ENCODE results near the gene ZP1.

ZP1 gene

DNA sequence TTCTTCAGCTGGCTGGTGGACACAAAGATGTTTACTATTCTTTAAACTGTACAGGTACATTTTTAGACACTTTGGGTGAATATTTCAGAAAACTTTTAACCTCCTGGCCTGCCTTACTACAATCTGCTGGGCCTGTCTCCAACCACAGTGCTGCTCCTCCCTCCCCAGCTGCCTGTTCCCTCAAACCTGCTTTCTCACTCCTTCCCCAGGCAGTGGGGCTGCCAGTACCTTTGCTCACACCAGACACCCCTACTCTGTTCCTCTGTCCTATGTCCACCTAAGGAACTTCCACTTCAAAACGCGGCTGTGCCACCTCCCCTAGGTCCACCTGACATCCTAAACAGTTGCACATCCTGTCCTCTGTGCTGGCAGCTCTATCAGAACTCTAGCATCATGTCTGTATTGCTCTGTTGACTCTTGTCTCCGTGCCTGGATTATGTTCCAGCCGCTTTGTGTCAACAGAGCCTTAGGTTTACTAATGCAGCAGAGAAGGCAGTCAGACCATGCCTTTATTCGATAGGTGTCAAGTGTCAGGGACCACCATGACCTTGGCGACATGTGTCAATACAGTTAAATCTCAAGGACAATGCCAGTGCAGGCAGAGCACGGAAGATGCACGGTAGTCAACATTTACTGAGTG lies 13.4 kb downstream of the ZP1 start:
- no peak overlapping the region for H3K4me3 ChIP-seq (ENCODE audit: control insufficient read depth, low read depth, low read length)
- TF ChIP-seq, protein P1, sequence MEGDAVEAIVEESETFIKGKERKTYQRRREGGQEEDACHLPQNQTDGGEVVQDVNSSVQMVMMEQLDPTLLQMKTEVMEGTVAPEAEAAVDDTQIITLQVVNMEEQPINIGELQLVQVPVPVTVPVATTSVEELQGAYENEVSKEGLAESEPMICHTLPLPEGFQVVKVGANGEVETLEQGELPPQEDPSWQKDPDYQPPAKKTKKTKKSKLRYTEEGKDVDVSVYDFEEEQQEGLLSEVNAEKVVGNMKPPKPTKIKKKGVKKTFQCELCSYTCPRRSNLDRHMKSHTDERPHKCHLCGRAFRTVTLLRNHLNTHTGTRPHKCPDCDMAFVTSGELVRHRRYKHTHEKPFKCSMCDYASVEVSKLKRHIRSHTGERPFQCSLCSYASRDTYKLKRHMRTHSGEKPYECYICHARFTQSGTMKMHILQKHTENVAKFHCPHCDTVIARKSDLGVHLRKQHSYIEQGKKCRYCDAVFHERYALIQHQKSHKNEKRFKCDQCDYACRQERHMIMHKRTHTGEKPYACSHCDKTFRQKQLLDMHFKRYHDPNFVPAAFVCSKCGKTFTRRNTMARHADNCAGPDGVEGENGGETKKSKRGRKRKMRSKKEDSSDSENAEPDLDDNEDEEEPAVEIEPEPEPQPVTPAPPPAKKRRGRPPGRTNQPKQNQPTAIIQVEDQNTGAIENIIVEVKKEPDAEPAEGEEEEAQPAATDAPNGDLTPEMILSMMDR (conservative IDR thresholded peaks at IDR 0.05; ENCODE audit: control insufficient read depth, insufficient read depth, low read depth, low read length) = no peak
- DNase-seq (ENCODE audit: low read depth) = no peak

DNA sequence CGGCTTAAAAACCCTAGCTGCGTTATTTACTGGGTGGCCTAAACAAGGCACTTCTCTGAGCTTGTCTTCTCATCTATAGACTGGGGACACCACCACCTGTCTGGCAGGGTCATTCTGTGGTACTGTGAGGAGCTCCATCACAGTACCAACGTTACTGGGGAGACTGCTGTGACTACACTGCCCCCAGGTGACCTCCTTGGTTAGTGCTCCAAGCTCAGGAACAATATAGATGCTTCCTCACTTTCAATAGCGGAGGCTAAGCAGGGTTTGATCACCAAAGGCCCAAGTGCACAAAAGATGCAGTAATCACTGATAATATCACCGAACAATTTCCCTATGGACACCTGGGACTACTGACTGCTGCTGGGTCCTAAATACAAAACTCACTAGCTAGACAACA lies 20.2 kb downstream of the ZP1 start:
- DNase-seq (ENCODE audit: low read depth) = peak; percentile 69
- TF ChIP-seq, protein P1 (conservative IDR thresholded peaks at IDR 0.05; ENCODE audit: control insufficient read depth, insufficient read depth, low read depth, low read length) = peak; percentile 85
- H3K4me3 ChIP-seq (ENCODE audit: control insufficient read depth, low read depth, low read length) = no peak overlapping the region

DNA sequence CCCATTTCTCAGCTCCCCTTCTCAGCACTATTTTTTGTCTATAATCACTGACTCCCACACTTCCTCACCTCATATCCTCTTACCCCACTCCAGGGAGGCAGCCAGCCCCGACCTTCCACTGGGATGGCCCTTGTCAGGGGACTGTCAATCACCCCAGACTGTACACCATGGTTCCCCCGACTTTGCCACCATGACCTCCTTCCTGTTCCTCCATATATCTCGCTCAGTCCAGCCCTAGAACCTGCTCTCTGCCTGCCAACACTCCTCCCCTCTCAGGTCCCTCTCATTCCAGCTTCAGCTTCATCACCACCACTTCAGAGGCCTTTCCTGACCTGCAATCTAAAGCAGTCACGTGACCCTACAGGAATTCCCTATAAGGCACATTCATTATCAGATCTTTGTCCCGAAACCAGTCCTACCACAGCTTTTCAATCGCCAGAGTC lies 22.5 kb downstream of the ZP1 start:
- TF ChIP-seq, protein P1 (conservative IDR thresholded peaks at IDR 0.05; ENCODE audit: control insufficient read depth, insufficient read depth, low read depth, low read length) = no peak
- DNase-seq (ENCODE audit: low read depth) = no peak
- no peak overlapping the region for H3K4me3 ChIP-seq (ENCODE audit: control insufficient read depth, low read depth, low read length)

DNA sequence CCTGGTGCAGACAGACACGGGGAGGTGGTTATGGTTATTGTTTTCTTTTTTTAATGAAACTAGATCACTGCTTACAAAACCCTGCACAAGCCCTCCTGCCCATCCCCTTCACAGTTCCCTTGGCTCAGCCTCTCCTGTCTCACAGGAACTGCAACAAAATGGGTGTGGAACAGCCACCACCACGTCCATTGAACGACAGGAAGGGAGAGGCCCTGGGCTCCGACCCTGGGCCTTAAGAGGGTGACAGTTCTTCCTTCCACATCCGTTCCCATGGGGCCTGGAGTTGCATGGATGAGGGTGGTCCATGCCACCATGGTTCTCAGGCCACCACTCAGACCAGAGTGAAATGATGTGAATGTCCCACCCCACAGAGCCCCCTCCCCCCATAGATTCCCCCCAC lies 23.4 kb downstream of the ZP1 start:
- DNase-seq (ENCODE audit: low read depth) = no peak
- no peak overlapping the region for H3K4me3 ChIP-seq (ENCODE audit: control insufficient read depth, low read depth, low read length)
- TF ChIP-seq, protein P1 (conservative IDR thresholded peaks at IDR 0.05; ENCODE audit: control insufficient read depth, insufficient read depth, low read depth, low read length) = no peak

DNA sequence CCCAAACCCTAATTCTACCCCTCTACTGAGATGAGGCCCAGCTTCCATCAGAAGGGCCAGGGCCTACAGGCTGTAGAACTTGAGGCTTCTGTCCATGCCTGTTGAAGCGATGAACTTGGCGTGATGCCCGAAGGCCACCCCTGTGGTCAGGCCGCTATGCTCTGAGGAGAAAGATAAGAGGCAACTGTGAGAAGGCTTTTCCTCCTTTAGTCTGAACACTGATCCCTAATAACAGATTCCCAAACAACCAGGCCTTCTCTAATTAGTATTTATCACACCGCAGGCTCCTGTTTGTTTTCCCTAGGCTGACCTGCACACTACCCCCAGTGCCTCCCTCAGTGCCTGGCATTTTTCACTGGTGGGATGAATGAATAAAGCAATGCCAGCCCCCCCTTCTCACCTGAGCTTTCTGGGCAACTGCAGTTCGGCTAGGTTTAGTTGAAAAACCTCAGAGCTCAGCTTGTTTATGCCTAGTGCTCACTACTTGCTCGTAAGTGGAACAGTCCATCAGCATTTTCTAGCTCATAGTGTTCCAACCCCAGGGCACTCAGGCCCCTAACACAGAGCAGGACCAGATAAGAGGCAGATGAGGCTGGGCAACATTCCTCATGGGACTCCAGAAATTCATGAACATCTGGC lies 23.9 kb downstream of the ZP1 start:
- H3K4me3 ChIP-seq (ENCODE audit: control insufficient read depth, low read depth, low read length) = no peak overlapping the region
- TF ChIP-seq, protein P1 (conservative IDR thresholded peaks at IDR 0.05; ENCODE audit: control insufficient read depth, insufficient read depth, low read depth, low read length) = no peak
- no peak for DNase-seq (ENCODE audit: low read depth)

DNA sequence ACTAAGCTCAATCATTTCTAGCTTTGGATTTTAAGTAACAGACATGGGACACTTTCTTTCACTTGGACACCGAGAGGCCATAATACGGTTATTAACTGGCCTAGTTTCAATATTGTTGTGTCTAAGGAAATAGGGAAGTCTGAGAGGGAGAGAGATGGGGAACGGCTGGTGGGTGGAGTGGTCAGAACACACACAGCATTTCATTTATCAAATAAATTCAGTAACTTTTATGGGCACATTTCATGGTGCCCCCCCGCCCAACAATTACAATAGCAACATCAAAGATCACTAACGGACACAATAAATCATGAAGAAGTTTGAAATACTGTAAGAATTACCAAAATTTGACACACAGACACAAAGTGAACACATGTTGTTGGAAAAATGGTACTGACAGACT lies 28.3 kb downstream of the ZP1 start:
- no peak for DNase-seq (ENCODE audit: low read depth)
- H3K4me3 ChIP-seq (ENCODE audit: control insufficient read depth, low read depth, low read length) = no peak overlapping the region
- TF ChIP-seq, protein P1 (conservative IDR thresholded peaks at IDR 0.05; ENCODE audit: control insufficient read depth, insufficient read depth, low read depth, low read length) = no peak

Measured in fibroblast of mammary gland (primary cell).